IMR-90 (cell line): ENCODE data around the gene ANP32B. TPM values are rescaled to one million over a fixed set of nuclear protein-coding genes. Genes with fewer than 3 reads are reported as not detected.

Experiments
- ATAC-seq: fragments of 200-7000 bp; cut with Tn5 transposase; 2 replicates; pipeline ENCODE4 v1.9.1; 2020; ENCODE audit warnings: low read depth, mild to moderate bottlenecking, moderate library complexity
- BruUV-seq: library from RNA; stranded (reverse); fragments of 400-500 nt; replicated peaks from 2 replicates; lab custom pipeline; 2021; lab: Mats Ljungman, UMichigan
- CTCF ChIA-PET: fragments of 300-600 bp; formaldehyde crosslinking; extraction: SDS; loops from one replicate; lab custom pipeline; 2021; ENCODE audit warnings: antibody characterized with exemption; lab: Yijun Ruan, JAX
- POLR2A ChIA-PET: fragments of 300-600 bp; sonication (Branson Sonifier 250); formaldehyde crosslinking; loops from one replicate; lab custom pipeline; 2022; ENCODE audit warnings: antibody characterized with exemption; ENCODE audit not compliant: unreplicated experiment; lab: Charles Lee
- DNase-seq: peaks from one replicate; pipeline ENCODE4 v3.0.0; 2013
- H2AFZ ChIP-seq: replicated peaks from 2 replicates; pipeline ENCODE3; 2013; ENCODE audit warnings: low read length, mild to moderate bottlenecking; ENCODE audit not compliant: poor library complexity
- H2AK5ac ChIP-seq: 2 replicates; pipeline ENCODE4 v1.6.1; 2013; ENCODE audit warnings: low read depth, low read length, inconsistent platforms
- H2AK9ac ChIP-seq: replicated peaks from 2 replicates; pipeline ENCODE3; 2013; ENCODE audit warnings: mild to moderate bottlenecking, low read depth, low read length, moderate library complexity; ENCODE audit not compliant: poor library complexity
- H2BK120ac ChIP-seq: 2 replicates; pipeline ENCODE4 v1.6.1; 2013; ENCODE audit warnings: low read depth, low read length, inconsistent platforms
- H2BK15ac ChIP-seq: 3 replicates; pipeline ENCODE4 v1.6.1; 2013; ENCODE audit warnings: low read depth, low read length, inconsistent platforms
- H2BK20ac ChIP-seq: 2 replicates; pipeline ENCODE4 v1.6.1; 2013; ENCODE audit warnings: low read depth, mild to moderate bottlenecking, inconsistent platforms, low read length, moderate library complexity
- H2BK5ac ChIP-seq: 2 replicates; pipeline ENCODE4 v1.6.1; 2013; ENCODE audit warnings: mild to moderate bottlenecking, low read depth, low read length, inconsistent platforms; ENCODE audit not compliant: poor library complexity, severe bottlenecking
- H3K14ac ChIP-seq: replicated peaks from 2 replicates; pipeline ENCODE4 v1.6.1; 2013; ENCODE audit warnings: low read depth, low read length, inconsistent platforms
- H3K18ac ChIP-seq: 2 replicates; pipeline ENCODE4 v1.6.1; 2013; ENCODE audit warnings: low read depth, low read length, control low read depth
- H3K23ac ChIP-seq: 2 replicates; pipeline ENCODE4 v1.6.1; 2013; ENCODE audit warnings: low read depth, low read length, inconsistent platforms
- H3K27ac ChIP-seq: 2 replicates; pipeline ENCODE4 v1.5.1; 2013; ENCODE audit warnings: mild to moderate bottlenecking, control low read depth, low read length; ENCODE audit not compliant: insufficient read depth
- H3K27me3 ChIP-seq: 2 replicates; pipeline ENCODE4 v1.6.1; 2013; ENCODE audit warnings: low read length; ENCODE audit not compliant: control insufficient read depth, insufficient read depth
- H3K36me3 ChIP-seq: 2 replicates; pipeline ENCODE4 v1.6.1; 2013; ENCODE audit warnings: low read length, mixed read lengths; ENCODE audit not compliant: control insufficient read depth, insufficient read depth
- H3K4ac ChIP-seq: 2 replicates; pipeline ENCODE4 v1.6.1; 2013; ENCODE audit warnings: low read depth, low read length, inconsistent platforms
- H3K4me1 ChIP-seq: 2 replicates; pipeline ENCODE4 v1.6.1; 2013; ENCODE audit warnings: low read length, mixed read lengths; ENCODE audit not compliant: control insufficient read depth, insufficient read depth
- H3K4me2 ChIP-seq: 2 replicates; pipeline ENCODE4 v1.6.1; 2013; ENCODE audit warnings: low read depth, mild to moderate bottlenecking, control low read depth, low read length, moderate library complexity
- H3K4me3 ChIP-seq: 2 replicates; pipeline ENCODE4 v1.5.1; 2013; ENCODE audit warnings: low read depth, mild to moderate bottlenecking, control low read depth, low read length, moderate library complexity; ENCODE audit not compliant: insufficient read depth
- H3K56ac ChIP-seq: 2 replicates; pipeline ENCODE4 v1.6.1; 2013; ENCODE audit warnings: low read length, inconsistent platforms; ENCODE audit not compliant: insufficient read depth; ENCODE audit errors: extremely low read depth
- H3K79me1 ChIP-seq, 2 experiments: 2 replicates each; pipeline ENCODE4 v1.6.1; 2013; ENCODE audit warnings: low read length in 2 of 2, inconsistent platforms in 1 of 2, low read depth in 1 of 2
- H3K9ac ChIP-seq: 2 replicates; pipeline ENCODE4 v1.6.1; 2013; ENCODE audit warnings: low read depth, low read length, control low read depth
- H3K9me1 ChIP-seq: 2 replicates; pipeline ENCODE4 v1.6.1; 2013; ENCODE audit warnings: low read length, inconsistent platforms; ENCODE audit not compliant: insufficient read depth
- H3K9me3 ChIP-seq: 2 replicates; pipeline ENCODE4 v1.6.1; 2013; ENCODE audit warnings: low read length; ENCODE audit not compliant: control insufficient read depth, insufficient read depth
- H4K20me1 ChIP-seq: 2 replicates; pipeline ENCODE4 v1.6.1; 2013; ENCODE audit warnings: low read length, inconsistent platforms; ENCODE audit not compliant: insufficient read depth
- H4K5ac ChIP-seq: 2 replicates; pipeline ENCODE4 v1.6.1; 2013; ENCODE audit warnings: mild to moderate bottlenecking, low read depth, low read length, control low read depth
- H4K8ac ChIP-seq, 2 experiments: 2 replicates each; pipeline ENCODE4 v1.6.1; 2013; ENCODE audit warnings: low read depth in 2 of 2, low read length in 2 of 2, control low read depth in 1 of 2, inconsistent platforms in 1 of 2
- H4K91ac ChIP-seq: 2 replicates; pipeline ENCODE4 v1.6.1; 2013; ENCODE audit warnings: low read depth, low read length, inconsistent platforms; ENCODE audit not compliant: insufficient read depth
- BHLHE40 ChIP-seq: fragments of 150-350 bp; IDR thresholded peaks from 2 replicates; pipeline ENCODE4 v1.6.1; 2016; ENCODE audit warnings: mild to moderate bottlenecking, low read depth, low read length
- CEBPB ChIP-seq: IDR thresholded peaks from 2 replicates; pipeline ENCODE4 v1.6.1; 2012; ENCODE audit warnings: low read depth, low read length, improper control_type of control experiment
- CHD1 ChIP-seq: IDR thresholded peaks from 2 replicates; pipeline ENCODE4 v1.6.1; 2012; ENCODE audit warnings: low read depth, low read length, improper control_type of control experiment
- CTCF ChIP-seq: conservative IDR thresholded peaks from 2 replicates; pipeline ENCODE4 v1.5.1; 2012; ENCODE audit warnings: mild to moderate bottlenecking, low read depth, low read length, improper control_type of control experiment
- ELK1 ChIP-seq: fragments of 150-350 bp; IDR thresholded peaks from 2 replicates; pipeline ENCODE4 v1.6.1; 2016; ENCODE audit warnings: low read depth, mild to moderate bottlenecking, low read length, moderate library complexity, borderline replicate concordance
- FOS ChIP-seq: fragments of 150-350 bp; IDR thresholded peaks from 2 replicates; pipeline ENCODE4 v1.6.1; 2016; ENCODE audit warnings: low read depth, low read length
- MAFK ChIP-seq: IDR thresholded peaks from 2 replicates; pipeline ENCODE4 v1.6.1; 2012; ENCODE audit warnings: low read depth, low read length, improper control_type of control experiment
- MAZ ChIP-seq: IDR thresholded peaks from 2 replicates; pipeline ENCODE4 v1.6.1; 2012; ENCODE audit warnings: low read depth, mild to moderate bottlenecking, low read length, improper control_type of control experiment, moderate library complexity, borderline replicate concordance
- MXI1 ChIP-seq: IDR thresholded peaks from 2 replicates; pipeline ENCODE4 v1.6.1; 2012; ENCODE audit warnings: low read depth, mild to moderate bottlenecking, low read length, moderate library complexity, borderline replicate concordance
- NFE2L2 ChIP-seq: fragments of 150-350 bp; IDR thresholded peaks from 2 replicates; pipeline ENCODE4 v1.6.1; 2016; ENCODE audit warnings: low read depth, mild to moderate bottlenecking, low read length
- POLR2A ChIP-seq: IDR thresholded peaks from 2 replicates; pipeline ENCODE4 v1.6.1; 2012; ENCODE audit warnings: mild to moderate bottlenecking, low read depth, low read length
- RAD21 ChIP-seq: IDR thresholded peaks from 2 replicates; pipeline ENCODE4 v1.6.1; 2012; ENCODE audit warnings: low read length, improper control_type of control experiment
- RCOR1 ChIP-seq: IDR thresholded peaks from 2 replicates; pipeline ENCODE4 v1.6.1; 2012; ENCODE audit warnings: mild to moderate bottlenecking, low read length, improper control_type of control experiment; ENCODE audit not compliant: insufficient replicate concordance
- RFX5 ChIP-seq: IDR thresholded peaks from 2 replicates; pipeline ENCODE4 v1.8.0; 2012; ENCODE audit warnings: low read depth, mild to moderate bottlenecking, low read length, moderate library complexity
- SMC3 ChIP-seq: fragments of 150-350 bp; IDR thresholded peaks from 2 replicates; pipeline ENCODE4 v1.6.1; 2016; ENCODE audit warnings: low read depth, mild to moderate bottlenecking, antibody characterized with exemption, low read length, moderate library complexity
- USF2 ChIP-seq: fragments of 150-350 bp; IDR thresholded peaks from 2 replicates; pipeline ENCODE4 v1.6.1; 2017; ENCODE audit warnings: mild to moderate bottlenecking, antibody characterized with exemption, low read length, low read depth
- dilution Hi-C: fragments of 300-500 bp; cut with HindIII; formaldehyde crosslinking; loops from one replicate; pipeline ENCODE4 v1.14.3; 2018; ENCODE audit warnings: low sequenced_read_pairs; ENCODE audit not compliant: unreplicated experiment
- in situ Hi-C: fragments of 300-500 bp; cut with MboI; formaldehyde crosslinking; loops from 3 replicates; pipeline ENCODE4 v1.14.3; 2019; ENCODE audit warnings: low sequenced_read_pairs, inconsistent platforms, mixed read lengths
- intact Hi-C: fragments of 100-400 bp; cut with micrococcal nuclease; formaldehyde crosslinking; loops from 2 replicates; pipeline ENCODE4 v1.10.0; 2022
- polyA plus RNA-seq, 3 experiments: library from polyadenylated mRNA; depleted of rRNA; stranded (reverse); fragments of >200 nt; gene quantifications; 2 replicates each; pipeline ENCODE4 v1.2.3, GENCODE V29; 2012; ENCODE audit warnings: low replicate concordance in 1 of 3
- total RNA-seq: library from RNA; depleted of rRNA; stranded (reverse); fragments of >200 nt; gene quantifications from 2 replicates; pipeline ENCODE4 v1.2.3, GENCODE V29; 2012

The ANP32B gene
- total and polyA plus RNA-seq, 2 of the 4 experiments (the other 2 are of a cell fraction), result 3.9 to 46.8 TPM

GRCh38 chr9:97943308-97943855 is 39.8 kb upstream of the ANP32B start:
- no peak overlapping the region for H3K56ac ChIP-seq
- CTCF ChIA-PET, result interaction anchor here (0.5 kb wide), 1 partner anchor 246 kb away, joined by 3 read pairs; no protein-coding TSS in a partner anchor
- TF ChIP-seq RCOR1 (no peak), CHD1 (no peak), SMC3 (no peak), CEBPB (no peak), MXI1 (no peak), RAD21 (no peak), FOS (no peak), MAZ (no peak), RFX5 (no peak), CTCF (no peak), ELK1 (no peak), MAFK (no peak), POLR2A (no peak), USF2 (no peak), BHLHE40 (no peak), NFE2L2 (no peak)

More at GRCh38 chr9:97943308-97943855, 39.8 kb upstream of the ANP32B start:
- Histone ChIP-seq H2AK9ac (no peak overlapping the region), H3K27me3 (peaks cover 43% of the 10 kb centered on the region), H3K4me1 (no peaks in the 10 kb centered on the region), H4K5ac (no peak overlapping the region), H3K4me2 (no peak overlapping the region), H2AFZ (no peak overlapping the region), H3K27ac (no peak overlapping the region), H4K20me1 (no peaks in the 10 kb centered on the region), H2BK120ac (no peak overlapping the region), H2BK15ac (no peak overlapping the region), H3K23ac (no peak overlapping the region), H2BK5ac (no peak overlapping the region), H3K4ac (no peak overlapping the region), H3K18ac (no peak overlapping the region), H3K36me3 (no peaks in the 10 kb centered on the region), H4K91ac (no peak overlapping the region), H2AK5ac (no peak overlapping the region), H2BK20ac (no peak overlapping the region), H3K14ac (no peak overlapping the region), H3K9me3 (no peaks in the 10 kb centered on the region; the same call in 1 of the 2 replicates), H3K4me3 (no peak overlapping the region), H3K9ac (no peak overlapping the region), H3K79me1 (no peaks in the 10 kb centered on the region), H3K9me1 (no peaks in the 10 kb centered on the region), H4K8ac (no peak overlapping the region)
- in situ Hi-C loops, result no loop called here
- intact Hi-C loops, result no loop called here
- dilution Hi-C loops, result no loop called here
- POLR2A ChIA-PET, result no interaction called here
- no peak for ATAC-seq
- BruUV-seq, result no TSS peak
- DNase-seq, result no peak
